Fibroblast of skin of abdomen (primary cell): ENCODE data around the gene TRIM27.
"Not testable (repeated sequence)": the region's sequence is repeated elsewhere in the genome, so short reads cannot be mapped to it uniquely, and the experiment has no call there.

Experiments used
- DNase-seq: peaks from one replicate; pipeline ENCODE4 v3.0.0-alpha.2; 2013

TRIM27 gene

DNA sequence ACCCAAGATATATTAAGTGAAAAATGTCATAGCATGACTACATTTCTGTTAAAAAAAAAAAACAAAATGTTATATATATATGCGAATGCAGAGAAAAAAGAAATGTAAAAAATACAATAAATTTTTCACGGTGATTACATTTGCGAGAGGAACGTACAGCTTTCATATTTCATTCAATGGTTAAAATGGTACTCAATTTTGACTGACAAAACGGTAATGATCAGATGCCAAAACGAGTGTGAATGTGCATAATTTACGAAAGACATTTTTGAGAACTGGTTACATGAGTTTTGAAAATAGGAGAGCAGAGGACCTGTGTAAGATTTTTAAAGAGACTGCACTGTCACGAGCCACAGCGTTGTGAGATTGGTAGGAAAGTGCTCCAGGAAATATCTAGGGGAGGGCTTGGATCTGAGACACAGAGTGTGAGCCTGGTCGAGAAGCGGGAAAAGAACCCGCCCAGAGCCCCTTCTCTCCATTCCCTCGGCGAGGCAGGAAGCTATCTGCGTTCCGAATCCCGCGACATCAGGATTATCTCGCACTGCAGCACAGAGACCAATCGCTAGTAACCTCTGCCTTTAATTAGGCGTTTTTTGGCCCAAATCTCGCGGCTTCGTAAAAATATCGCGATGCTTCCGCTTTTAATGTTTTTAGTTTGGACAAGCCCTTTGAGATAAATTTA, 28.5 kb downstream of the TRIM27 start:
- DNase-seq, result peak; percentile 97

DNA sequence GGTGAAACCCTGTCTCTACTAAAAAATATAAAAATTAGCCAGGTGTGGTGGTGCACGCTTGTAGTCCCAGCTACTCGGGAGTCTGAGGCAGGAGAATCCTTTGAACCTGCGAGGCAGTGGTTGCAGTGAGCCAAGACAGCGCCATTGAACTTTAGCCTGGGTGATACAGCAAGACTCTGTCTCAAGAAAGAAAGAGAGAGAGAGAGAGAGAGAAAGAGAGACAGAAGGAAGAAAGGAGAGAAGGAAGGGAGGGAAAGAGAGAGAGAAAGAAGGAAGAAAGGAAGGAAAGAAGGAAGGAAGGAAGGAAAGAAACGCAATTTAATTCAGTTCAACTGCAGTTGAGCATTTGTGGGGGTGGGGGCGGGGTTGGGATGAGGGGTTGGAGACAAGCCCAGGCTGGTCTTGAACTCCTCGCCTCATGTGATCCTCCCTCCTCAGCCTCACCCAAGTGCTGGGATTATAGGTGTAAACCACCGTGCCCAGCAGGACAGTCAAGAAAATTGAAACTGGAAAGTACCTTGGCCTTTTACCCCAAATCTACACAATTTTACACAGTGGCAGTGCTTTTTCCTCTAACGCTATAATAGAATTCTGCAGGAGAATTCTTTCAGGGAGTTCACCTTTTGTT, 30.5 kb downstream of the TRIM27 start:
- no peak for DNase-seq

GRCh38 chr6:28892525-28892924, 31.3 kb downstream of the TRIM27 start:
- DNase-seq, result no peak

DNA sequence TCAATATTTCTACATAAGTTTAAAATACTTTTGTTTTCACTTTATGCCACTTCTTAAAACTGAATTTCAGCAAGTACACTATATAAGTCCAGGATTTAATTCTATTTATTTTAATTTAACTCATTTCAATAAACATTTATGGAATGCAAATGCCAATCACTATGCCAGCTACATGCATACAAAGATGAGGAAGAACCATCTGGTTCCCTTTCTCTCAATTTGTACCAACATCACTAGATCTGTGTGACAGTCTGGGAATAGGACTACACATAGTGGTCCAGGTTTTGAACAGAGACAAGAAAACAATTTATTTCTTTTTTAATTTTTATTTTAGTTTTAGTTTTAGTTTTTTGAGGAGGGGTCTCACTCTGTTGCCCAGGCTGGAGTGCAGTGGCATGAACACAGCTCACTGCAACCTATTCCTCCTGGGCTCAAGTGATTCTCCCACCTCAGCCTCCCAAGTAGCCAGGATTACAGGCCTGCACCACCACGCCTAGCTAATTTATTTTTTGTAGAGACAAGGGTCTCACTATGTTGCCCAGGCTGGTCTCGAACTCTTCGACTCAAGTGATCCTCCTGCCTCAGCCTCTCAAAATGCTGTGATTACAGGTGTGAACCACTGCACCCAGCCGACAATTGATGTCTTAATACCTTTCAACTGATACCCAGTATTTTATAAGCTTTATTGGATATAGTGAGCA, 35.8 kb downstream of the TRIM27 start:
- DNase-seq, result no peak

DNA sequence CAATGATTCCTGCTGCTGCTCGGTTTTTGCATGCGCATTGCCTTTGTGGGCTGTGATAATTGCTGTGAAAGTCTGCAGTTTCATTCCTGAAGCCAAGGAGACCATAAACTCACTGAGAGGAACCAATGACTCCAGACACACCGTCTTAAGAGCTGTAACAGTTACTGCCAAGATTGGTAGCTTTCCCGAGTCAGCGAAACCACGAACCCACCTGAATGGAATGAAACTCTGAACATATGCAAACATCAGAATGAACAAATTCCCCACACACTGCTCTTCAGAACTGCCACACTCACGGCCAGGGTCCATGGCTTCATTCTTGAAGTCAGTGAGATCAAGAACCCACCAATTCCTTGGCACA, 37.7 kb downstream of the TRIM27 start:
- no peak for DNase-seq

GRCh38 chr6:28884423-28885131, 39.2 kb downstream of the TRIM27 start:
- DNase-seq, result no peak

GRCh38 chr6:28880894-28881780, 42.6 kb downstream of the TRIM27 start:
- peak; percentile 78 for DNase-seq

- DNase-seq, result no peak
Observed at GRCh38 chr6:28880519-28880893, 43.3 kb downstream of the TRIM27 start.

DNA sequence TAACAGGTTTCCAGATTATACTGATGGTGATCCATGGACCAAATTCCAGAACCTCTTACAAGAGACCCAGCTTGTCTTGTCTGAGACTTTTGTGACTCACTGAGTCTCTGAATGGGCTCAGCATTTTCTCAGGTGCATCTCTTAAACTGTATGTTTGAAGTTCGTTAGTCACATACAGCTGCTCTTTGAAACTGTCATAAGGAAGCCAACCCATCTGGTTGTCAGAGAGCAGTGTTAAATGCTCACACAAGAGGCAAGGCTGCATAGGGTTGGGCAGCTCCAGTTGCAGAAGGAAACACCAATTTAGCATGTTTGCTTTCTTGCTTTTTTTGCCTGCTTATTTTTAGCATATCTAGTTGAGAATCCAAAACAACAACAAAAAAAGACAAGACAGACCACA, 47.1 kb downstream of the TRIM27 start:
- no peak for DNase-seq

GRCh38 chr6:28875191-28875747, 48.5 kb downstream of the TRIM27 start:
- no peak for DNase-seq

- not testable (repeated sequence) for DNase-seq
Observed at GRCh38 chr6:28872157-28872817, 51.5 kb downstream of the TRIM27 start.

GRCh38 chr6:28871335-28872156, 52.2 kb downstream of the TRIM27 start:
- no peak for DNase-seq

DNA sequence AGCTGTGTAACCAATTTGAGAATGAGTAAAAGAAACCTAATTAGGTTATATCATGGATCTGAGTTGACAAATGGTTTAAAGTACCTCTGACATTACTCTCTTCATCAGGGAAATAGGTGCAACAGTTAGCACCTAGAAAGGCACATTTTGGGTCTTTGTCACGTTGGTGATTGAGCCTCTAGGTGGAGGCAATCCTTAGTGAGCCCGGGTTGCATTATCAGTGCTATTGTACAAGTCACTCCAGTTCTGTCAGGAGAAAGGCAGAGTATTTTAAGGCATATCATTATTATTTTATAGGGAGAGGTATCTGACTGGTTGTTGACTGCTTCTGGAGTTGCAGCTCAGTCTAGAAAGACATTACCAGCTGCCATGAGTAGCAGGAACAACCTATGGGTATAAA, 54.9 kb downstream of the TRIM27 start:
- no peak for DNase-seq

DNA sequence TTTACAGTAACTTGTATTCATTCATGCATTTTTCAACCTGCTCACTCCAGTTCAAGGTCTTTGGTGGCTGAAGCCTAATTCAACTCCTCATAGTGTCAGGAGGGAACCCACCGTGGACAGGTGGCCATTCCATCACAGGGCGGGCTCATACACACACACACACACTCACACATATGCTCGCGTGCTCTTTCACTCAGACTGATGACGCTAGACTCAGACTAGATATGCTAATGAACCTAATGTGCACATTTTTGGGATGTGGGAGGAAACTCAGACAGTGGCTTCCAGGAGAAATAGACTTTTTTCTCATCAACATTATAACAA, 56.7 kb downstream of the TRIM27 start:
- peak; percentile 22 for DNase-seq

GRCh38 chr6:28866205-28867085, 57.3 kb downstream of the TRIM27 start:
- DNase-seq, result peak; percentile 43

GRCh38 chr6:28865401-28866204, 58.2 kb downstream of the TRIM27 start:
- peak; percentile 29 for DNase-seq

DNA sequence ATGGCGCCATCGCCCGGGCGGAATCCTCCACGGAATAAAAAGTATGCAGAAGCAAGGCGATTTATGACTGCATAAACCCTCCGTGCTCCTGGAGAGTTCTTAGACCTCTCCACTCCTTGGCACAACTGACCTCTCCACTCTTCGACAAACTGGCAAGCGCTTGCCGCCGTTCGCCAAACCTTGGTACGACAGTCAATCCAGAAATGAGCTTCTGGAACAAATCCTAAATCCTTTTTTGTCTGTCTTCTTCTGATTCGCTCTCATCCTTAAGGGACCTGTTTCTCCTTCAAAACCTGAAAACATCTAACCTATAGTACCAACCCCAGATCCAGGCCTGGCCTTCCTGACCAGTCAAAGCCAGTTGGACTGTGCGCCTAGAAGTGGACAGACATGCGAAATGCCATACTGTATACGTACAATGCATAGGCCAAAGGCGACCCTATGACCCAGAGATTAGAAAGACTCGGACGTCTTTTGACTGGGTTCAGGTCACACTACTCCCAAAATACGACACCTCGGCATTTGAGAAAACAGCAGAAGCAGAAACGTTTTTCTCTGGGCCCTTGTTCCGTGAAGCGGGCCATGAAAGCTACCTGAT, 59.4 kb downstream of the TRIM27 start:
- no peak for DNase-seq

- DNase-seq, result peak; percentile 81
Observed at GRCh38 chr6:28863604-28864325, 60.0 kb downstream of the TRIM27 start.
